Measurements from ENCODE around the gene REEP6. TPM values are rescaled to one million over a fixed set of nuclear protein-coding genes. Genes with fewer than 3 reads are reported as not detected.

REEP6 gene
- total RNA-seq, 1 experiment from 2014 or later = 10.5 TPM

DNA sequence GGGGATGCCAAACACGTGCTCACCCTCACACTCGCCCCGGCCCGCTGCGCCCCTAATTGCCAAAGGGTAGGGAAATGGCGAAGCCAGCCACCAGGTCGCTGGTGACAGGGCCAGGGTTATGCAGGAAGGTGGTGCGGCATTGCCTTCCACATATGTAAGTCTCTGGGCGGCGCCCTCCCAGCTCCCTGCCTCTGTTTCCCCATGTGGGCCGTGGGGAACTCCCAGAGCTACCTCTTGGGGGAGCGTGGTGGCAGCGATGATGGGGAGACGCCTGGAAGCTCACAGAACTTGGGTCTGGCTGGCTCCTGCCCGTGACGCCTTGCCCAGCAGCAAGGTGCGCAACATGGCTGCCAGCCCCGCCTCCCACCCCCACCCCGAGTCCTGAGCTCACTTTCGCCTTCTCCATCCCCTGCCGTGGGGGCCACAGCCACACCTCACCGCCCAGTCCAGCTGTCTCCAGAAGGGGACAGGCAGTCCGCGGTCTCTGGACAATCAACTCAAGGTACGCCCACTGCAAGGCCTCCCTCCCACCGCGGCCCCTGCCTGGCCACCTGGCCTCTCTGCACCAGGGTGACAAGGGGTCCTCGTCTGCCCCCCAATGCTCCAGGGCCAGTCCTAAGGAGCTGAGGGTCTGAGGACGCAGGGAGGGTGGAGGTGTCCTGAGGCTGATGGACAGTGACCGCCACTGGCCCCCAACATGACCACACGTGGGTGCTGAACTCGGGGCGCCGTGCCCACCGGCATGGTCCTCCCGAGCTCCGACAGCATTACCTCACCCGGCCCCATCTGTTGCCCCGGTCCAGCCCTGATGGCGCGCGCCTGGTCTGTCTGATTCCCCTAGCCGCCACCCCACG lies 18.5 kb upstream of the REEP6 start:
- Histone ChIP-seq H2BK15ac (ENCODE audit: low read depth, low read length) (no peak overlapping the region), H3K27ac (ENCODE audit: insufficient read length, low read depth, low read length) (no peak overlapping the region), H3K23me2 (ENCODE audit: insufficient read length, low read depth, low read length, poor library complexity, severe bottlenecking) (peaks cover 9% of the 10 kb centered on the region), H3K23ac (ENCODE audit: insufficient read length, low read depth, low read length) (no peak overlapping the region), H3K56ac (ENCODE audit: insufficient read length, low read depth, low read length) (no peak overlapping the region), H3K18ac (ENCODE audit: insufficient read length, low read depth, low read length) (no peak overlapping the region), H3K27me3 (ENCODE audit: insufficient read depth, low read length) (peaks cover 29% of the 10 kb centered on the region; the same call in 1 of the 2 replicates), H3K79me2 (ENCODE audit: insufficient read depth, low read length) (no peaks in the 10 kb centered on the region), H3K4ac (ENCODE audit: low read depth, low read length) (no peak overlapping the region), H2BK120ac (ENCODE audit: low read depth, low read length, poor library complexity, severe bottlenecking) (no peak overlapping the region), H4K8ac (replicated peaks; ENCODE audit: insufficient read length, low read depth, low read length) (no peak overlapping the region), H2AK5ac (ENCODE audit: insufficient read length, low read length) (no peak overlapping the region), H4K20me1 (ENCODE audit: control insufficient read depth, insufficient read depth, insufficient read length) (peaks cover 3% of the 10 kb centered on the region), H2BK12ac (ENCODE audit: insufficient read length, low read depth, low read length) (no peak overlapping the region), H2BK20ac (ENCODE audit: low read depth, low read length, poor library complexity, severe bottlenecking) (no peak overlapping the region), H3K79me1 (ENCODE audit: insufficient read depth, low read depth, low read length, poor library complexity, severe bottlenecking) (no peaks in the 10 kb centered on the region), H2AFZ (ENCODE audit: low read length) (no peak overlapping the region), H3K9me3 (ENCODE audit: control insufficient read depth, low read depth, low read length) (no peaks in the 10 kb centered on the region), H3K4me2 (ENCODE audit: insufficient read depth, insufficient read length, low read length) (no peak overlapping the region), H3K14ac (ENCODE audit: insufficient read depth, low read length) (no peak overlapping the region), H3T11ph (ENCODE audit: low read length) (no peak overlapping the region), H4K5ac (ENCODE audit: insufficient read length, low read depth, low read length) (no peak overlapping the region), H4K91ac (ENCODE audit: insufficient read length, low read depth, low read length) (no peak overlapping the region), H3K4me1 (ENCODE audit: insufficient read depth, low read length) (no peaks in the 10 kb centered on the region), H3K9ac (ENCODE audit: extremely low read depth, insufficient read length, low read length) (no peak overlapping the region), H2BK5ac (ENCODE audit: insufficient read length, low read length) (no peak overlapping the region)
- Mint-ChIP-seq H3K36me3 (ENCODE audit: insufficient read depth in 1 of 3, low read depth in 3 of 3) (peaks cover 3 to 11% (median 6%) of the 10 kb centered on the region in 3 experiments; a peak in 6 of 7 replicates), H3K27ac (no peak overlapping the region), H3K4me3 (no peak overlapping the region; a peak in 1 of 5 replicates), H3K4me1 (peaks cover 2 to 10% of the 10 kb centered on the region in 2 experiments; a peak in 3 of 4 replicates), H3K27me3 (ENCODE audit: low read depth) (peaks cover 50% of the 10 kb centered on the region), H3K9me3 (no peaks in the 10 kb centered on the region)
- no peak for DNase-seq
- WGBS (ENCODE audit: extremely low coverage, insufficient read length, low lambda C conversion rate) = no CpG with 5 or more reads among the region's 44 CpGs
- TF ChIP-seq, protein P1, sequence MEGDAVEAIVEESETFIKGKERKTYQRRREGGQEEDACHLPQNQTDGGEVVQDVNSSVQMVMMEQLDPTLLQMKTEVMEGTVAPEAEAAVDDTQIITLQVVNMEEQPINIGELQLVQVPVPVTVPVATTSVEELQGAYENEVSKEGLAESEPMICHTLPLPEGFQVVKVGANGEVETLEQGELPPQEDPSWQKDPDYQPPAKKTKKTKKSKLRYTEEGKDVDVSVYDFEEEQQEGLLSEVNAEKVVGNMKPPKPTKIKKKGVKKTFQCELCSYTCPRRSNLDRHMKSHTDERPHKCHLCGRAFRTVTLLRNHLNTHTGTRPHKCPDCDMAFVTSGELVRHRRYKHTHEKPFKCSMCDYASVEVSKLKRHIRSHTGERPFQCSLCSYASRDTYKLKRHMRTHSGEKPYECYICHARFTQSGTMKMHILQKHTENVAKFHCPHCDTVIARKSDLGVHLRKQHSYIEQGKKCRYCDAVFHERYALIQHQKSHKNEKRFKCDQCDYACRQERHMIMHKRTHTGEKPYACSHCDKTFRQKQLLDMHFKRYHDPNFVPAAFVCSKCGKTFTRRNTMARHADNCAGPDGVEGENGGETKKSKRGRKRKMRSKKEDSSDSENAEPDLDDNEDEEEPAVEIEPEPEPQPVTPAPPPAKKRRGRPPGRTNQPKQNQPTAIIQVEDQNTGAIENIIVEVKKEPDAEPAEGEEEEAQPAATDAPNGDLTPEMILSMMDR (conservative IDR thresholded peaks at IDR 0.05) = no peak
